ENCODE data around the gene OPRL1. TPM values are rescaled to one million over a fixed set of nuclear protein-coding genes. Genes with fewer than 3 reads are reported as not detected.

OPRL1 gene
- total and polyA plus RNA-seq, 2 of the 8 experiments (the other 6 are each of a cell fraction or from before 2014, with no cell fraction given): 0.63 to 0.98 TPM

DNA sequence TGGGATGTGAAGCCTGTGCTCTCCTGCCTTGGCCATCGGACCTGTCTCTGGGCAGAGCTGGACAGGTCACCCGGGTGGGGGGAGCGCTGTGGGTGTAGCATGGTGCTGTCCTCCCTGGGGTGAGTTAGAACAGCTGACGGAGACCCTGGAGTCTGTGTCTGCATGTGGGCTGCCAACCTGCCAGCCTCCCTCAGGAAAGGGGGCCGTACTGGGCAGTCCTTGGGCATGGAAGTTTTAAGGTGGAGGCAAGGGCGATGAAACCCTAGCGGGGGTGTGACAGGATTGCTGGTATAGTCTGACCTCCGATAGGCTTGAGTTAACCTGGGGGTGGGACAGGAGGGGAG is 32.9 kb upstream of the OPRL1 start:
- Histone ChIP-seq H3K18ac (ENCODE audit: extremely low read depth, low read length) (no peak overlapping the region), H3K4ac (replicated peaks; ENCODE audit: insufficient read length, low read depth, low read length) (no peak overlapping the region), H3K27me3 (replicated peaks in 1 of 4; ENCODE audit: control insufficient read depth in 3 of 4, extremely low read depth in 1 of 4, insufficient read depth in 3 of 4, low read length in 3 of 4) (peaks cover 45 to 81% (median 70%) of the 10 kb centered on the region in 4 experiments), H2BK12ac (ENCODE audit: low read depth, low read length) (no peak overlapping the region), H3K23me2 (ENCODE audit: low read depth, low read length) (peaks cover 4% of the 10 kb centered on the region; the same call in 1 of the 2 replicates), H3K27ac (ENCODE audit: low read depth, low read length) (no peak overlapping the region), H3K4me2 (ENCODE audit: insufficient read depth in 1 of 2, low read depth in 2 of 2, low read length in 2 of 2) (no peak overlapping the region), H3K9me3 (ENCODE audit: insufficient read depth in 2 of 2, low read depth in 1 of 2, low read length in 1 of 2) (no peaks in the 10 kb centered on the region), H2BK5ac (ENCODE audit: low read depth, low read length) (no peak overlapping the region), H3K9ac (replicated peaks in 1 of 4; ENCODE audit: extremely low read depth in 1 of 4, low read depth in 3 of 4, low read length in 3 of 4) (no peak overlapping the region), H2BK20ac (ENCODE audit: low read length) (no peak overlapping the region), H4K91ac (replicated peaks; ENCODE audit: insufficient read length, low read length) (no peak overlapping the region), H2AFZ (ENCODE audit: low read length) (no peak overlapping the region), H3K14ac (ENCODE audit: insufficient read length) (no peak overlapping the region), H3K79me1 (ENCODE audit: low read depth, low read length) (no peaks in the 10 kb centered on the region), H3K79me2 (ENCODE audit: control insufficient read depth in 1 of 2, insufficient read depth in 2 of 2, low read length in 2 of 2) (no peaks in the 10 kb centered on the region), H3K56ac (replicated peaks; ENCODE audit: insufficient read length, low read depth, low read length) (no peak overlapping the region), H3K36me3 (ENCODE audit: control insufficient read depth in 2 of 4, insufficient read depth in 4 of 4, low read length in 3 of 4) (peaks cover 0 to 10% (median 0%) of the 10 kb centered on the region in 4 experiments; a peak in 1 of 8 replicates), H2BK15ac (ENCODE audit: low read length) (peak overlapping the region; percentile 16; the same call in 1 of the 2 replicates), H2AK5ac (ENCODE audit: low read depth, low read length) (no peak overlapping the region), H3K4me1 (replicated peaks in 1 of 4; ENCODE audit: control insufficient read depth in 3 of 4, insufficient read depth in 4 of 4, low read length in 3 of 4) (peaks cover 0 to 30% (median 8%) of the 10 kb centered on the region in 4 experiments; a peak in 6 of 7 replicates), H4K8ac (ENCODE audit: extremely low read depth, insufficient read depth, low read length) (no peak overlapping the region), H2BK120ac (replicated peaks; ENCODE audit: low read depth, low read length) (no peak overlapping the region), H4K5ac (ENCODE audit: insufficient read length, low read depth, low read length) (no peak overlapping the region), H3K23ac (ENCODE audit: insufficient read length) (no peak overlapping the region), H3K4me3 (ENCODE audit: extremely low read depth in 1 of 4, insufficient read depth in 2 of 4, low read depth in 3 of 4, low read length in 4 of 4) (no peak overlapping the region), H4K20me1 (replicated peaks in 1 of 2; ENCODE audit: control insufficient read depth in 1 of 2, insufficient read depth in 2 of 2, low read length in 2 of 2) (no peaks in the 10 kb centered on the region)
- no peak for DNase-seq (ENCODE audit: low read depth in 1 of 2, low spot score in 2 of 2)
- POLR2A ChIA-PET (ENCODE audit: partially characterized antibody): interaction anchor here (1.5 kb wide), 1 partner anchor 9 kb away, joined by 3 read pairs; no protein-coding TSS in a partner anchor
- CTCF ChIA-PET (ENCODE audit: partially characterized antibody): interaction anchor here (2.4 kb wide), 1 partner anchor 10 kb away, joined by 9 read pairs; no protein-coding TSS in a partner anchor
- FAIRE-seq: no peak
- TF ChIP-seq, protein P1, sequence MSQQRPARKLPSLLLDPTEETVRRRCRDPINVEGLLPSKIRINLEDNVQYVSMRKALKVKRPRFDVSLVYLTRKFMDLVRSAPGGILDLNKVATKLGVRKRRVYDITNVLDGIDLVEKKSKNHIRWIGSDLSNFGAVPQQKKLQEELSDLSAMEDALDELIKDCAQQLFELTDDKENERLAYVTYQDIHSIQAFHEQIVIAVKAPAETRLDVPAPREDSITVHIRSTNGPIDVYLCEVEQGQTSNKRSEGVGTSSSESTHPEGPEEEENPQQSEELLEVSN (IDR thresholded peaks at IDR 0.05): no peak
- TF ChIP-seq, protein P2, sequence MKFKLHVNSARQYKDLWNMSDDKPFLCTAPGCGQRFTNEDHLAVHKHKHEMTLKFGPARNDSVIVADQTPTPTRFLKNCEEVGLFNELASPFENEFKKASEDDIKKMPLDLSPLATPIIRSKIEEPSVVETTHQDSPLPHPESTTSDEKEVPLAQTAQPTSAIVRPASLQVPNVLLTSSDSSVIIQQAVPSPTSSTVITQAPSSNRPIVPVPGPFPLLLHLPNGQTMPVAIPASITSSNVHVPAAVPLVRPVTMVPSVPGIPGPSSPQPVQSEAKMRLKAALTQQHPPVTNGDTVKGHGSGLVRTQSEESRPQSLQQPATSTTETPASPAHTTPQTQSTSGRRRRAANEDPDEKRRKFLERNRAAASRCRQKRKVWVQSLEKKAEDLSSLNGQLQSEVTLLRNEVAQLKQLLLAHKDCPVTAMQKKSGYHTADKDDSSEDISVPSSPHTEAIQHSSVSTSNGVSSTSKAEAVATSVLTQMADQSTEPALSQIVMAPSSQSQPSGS (IDR thresholded peaks at IDR 0.05; ENCODE audit: low read length): no peak
- TF ChIP-seq SUZ12 (IDR thresholded peaks at IDR 0.05; ENCODE audit: low read length) (no peak), CREB1 (IDR thresholded peaks at IDR 0.05) (no peak), KDM5A (IDR thresholded peaks at IDR 0.05; ENCODE audit: low read length) (no peak), JUND (IDR thresholded peaks at IDR 0.05; ENCODE audit: low read length) (no peak), TEAD4 (IDR thresholded peaks at IDR 0.05; ENCODE audit: low read depth, low read length) (no peak)
- WGBS, 2 experiments (ENCODE audit: extremely low coverage in 1 of 2, insufficient coverage in 1 of 2, insufficient read length in 1 of 2, insufficient replicate concordance in 2 of 2, low coverage in 1 of 2, low lambda C conversion rate in 2 of 2, missing lambda C conversion rate in 1 of 2): 89% methylated on average over 7 of the region's 8 CpGs; no CpG with 5 or more reads in 1 of the 2 experiments
